GM21367 (cell line): ENCODE data around the gene TVP23A.
"Not testable (repeated sequence)": the region's sequence is repeated elsewhere in the genome, so short reads cannot be mapped to it uniquely, and the experiment has no call there.

Source experiments
- ATAC-seq: cut with Tn5 transposase; IDR thresholded peaks from one replicate; pipeline ENCODE4 v1.9.1; 2021; ENCODE audit not compliant: unreplicated experiment

TVP23A gene

DNA sequence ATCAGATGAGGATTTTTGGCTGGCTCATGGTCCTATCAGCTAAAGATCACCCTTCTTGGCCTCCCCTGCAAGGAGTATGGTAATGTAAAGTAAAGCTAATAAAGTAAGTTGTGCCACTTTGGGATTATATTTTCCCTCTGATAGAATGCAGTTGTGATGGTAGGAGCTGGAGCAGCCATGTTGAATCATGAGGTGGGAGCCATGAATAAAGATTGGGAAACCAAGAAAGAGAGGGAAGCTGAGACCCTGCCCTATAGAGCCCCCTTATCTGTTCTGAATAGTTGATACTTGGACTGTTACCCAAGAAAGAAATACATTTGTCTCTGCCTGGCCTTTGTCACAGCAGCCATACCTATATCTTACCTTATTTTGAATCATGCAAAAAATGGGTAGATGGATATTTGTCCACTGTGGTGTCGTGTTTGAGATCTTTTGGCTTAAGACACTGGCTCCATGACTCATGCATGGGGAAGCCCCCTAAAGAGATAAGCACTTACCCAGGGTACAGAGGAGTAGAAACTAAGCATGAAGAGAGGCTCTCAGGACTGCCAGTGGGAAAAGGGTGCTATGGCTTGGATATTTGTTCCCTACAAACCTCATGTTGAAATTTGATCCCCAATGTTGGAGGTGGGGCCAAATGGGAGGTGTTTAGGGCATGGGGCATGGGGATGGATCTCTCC lies 17.7 kb upstream of the TVP23A start:
- ATAC-seq = no peak

DNA sequence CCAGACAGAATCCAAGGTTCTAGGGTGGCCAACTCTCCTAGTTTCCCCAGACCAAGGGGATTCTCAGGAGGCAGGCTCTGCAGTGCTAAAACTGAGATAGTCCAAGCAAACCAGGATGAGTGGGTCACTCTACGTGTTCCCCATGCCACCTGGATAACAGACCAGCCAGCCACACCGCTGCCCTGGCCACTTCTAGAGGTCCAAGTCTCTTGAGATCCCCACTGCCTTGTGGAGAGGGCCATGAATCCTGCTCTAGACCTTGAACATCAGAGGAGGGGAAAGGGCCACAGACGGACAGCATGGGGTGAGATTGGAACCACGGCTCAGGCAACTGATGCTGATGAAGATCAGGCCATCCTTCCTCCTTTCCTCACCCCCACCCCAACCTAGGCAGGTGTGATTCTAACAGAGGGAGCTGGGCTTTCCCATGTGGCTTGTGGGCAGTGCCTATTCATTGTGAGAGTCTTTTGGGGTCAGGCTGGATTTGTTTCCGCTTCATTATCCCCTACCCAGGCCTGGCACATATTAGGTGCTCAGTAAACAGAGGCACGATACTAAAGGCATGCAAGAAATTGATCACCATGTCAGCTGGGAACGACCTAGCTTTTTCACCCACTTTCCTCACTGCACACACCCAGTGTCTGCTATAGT lies 16.8 kb upstream of the TVP23A start:
- no peak for ATAC-seq

DNA sequence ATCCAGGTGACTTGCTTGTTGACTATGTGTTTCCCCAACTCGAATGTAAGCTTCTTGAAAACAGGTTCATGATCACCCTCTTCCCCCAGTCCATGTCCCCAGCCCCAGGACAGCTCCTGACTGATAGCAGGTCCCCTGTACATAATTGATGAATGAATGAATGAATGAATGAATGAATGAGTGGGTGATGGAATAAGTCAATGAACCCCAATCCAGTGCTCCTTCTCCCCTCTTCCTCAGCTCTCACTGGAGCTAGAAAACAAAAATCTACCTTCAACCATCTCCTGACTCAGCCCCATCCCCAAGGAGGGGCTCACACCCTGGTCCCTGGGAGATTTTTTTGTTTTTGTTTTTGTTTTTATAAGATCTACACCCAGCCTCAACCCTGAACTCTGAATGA lies 16.2 kb upstream of the TVP23A start:
- ATAC-seq = no peak

- no peak for ATAC-seq
Measured at GRCh38 chr16:10834130-10834529, 15.5 kb upstream of the TVP23A start.

DNA sequence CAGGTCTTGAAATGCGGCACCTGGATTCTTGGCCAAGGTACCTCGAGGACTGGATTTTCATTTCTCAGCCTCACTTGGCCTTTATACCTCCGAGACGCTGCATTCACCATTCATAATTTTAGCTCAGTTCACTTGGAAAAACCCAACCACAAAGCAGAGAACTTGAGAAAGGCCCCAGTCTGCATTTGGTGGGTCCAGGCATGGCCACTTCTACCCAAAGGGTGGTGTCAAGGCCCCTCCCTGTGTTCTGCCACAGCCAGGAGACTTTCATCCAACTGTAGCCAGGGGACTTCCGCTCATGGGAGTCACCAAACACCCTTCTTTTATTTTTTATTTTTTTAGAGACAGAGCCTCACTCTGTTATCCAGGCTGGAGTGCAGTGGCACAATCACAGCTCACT lies 14.7 kb upstream of the TVP23A start:
- no peak for ATAC-seq

- no peak for ATAC-seq
Measured at GRCh38 chr16:10831894-10832886, 13.6 kb upstream of the TVP23A start.

DNA sequence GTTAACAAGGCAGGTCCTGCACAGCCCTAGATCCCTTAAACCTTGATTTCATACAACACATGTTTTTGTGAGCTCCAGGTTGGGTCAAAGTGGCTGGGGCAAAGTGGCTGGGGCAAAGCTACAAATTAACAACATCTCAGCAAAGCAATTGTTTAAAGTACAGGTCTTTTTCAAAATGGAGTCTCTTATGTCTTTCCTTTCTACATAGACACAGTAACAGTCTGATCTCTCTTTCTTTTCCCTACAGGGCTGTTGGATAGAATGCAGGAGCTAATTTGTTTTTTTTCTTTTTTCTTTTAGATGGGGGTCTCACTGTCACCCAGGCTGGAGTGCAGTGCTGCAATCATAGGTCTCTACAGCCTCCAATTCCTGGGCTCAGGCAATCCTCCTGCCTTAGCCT lies 11.6 kb upstream of the TVP23A start:
- ATAC-seq = not testable (repeated sequence)

GRCh38 chr16:10829390-10830098 lies 10.9 kb upstream of the TVP23A start:
- ATAC-seq = not testable (repeated sequence)

- ATAC-seq = no peak
Measured at GRCh38 chr16:10828851-10829366, 10.3 kb upstream of the TVP23A start.

- no peak for ATAC-seq
Measured at GRCh38 chr16:10827691-10828341, 9.2 kb upstream of the TVP23A start.

- no peak for ATAC-seq
Measured at GRCh38 chr16:10824111-10824893, 5.7 kb upstream of the TVP23A start.

- ATAC-seq = no peak
Measured at GRCh38 chr16:10822702-10823101, 4.1 kb upstream of the TVP23A start.

DNA sequence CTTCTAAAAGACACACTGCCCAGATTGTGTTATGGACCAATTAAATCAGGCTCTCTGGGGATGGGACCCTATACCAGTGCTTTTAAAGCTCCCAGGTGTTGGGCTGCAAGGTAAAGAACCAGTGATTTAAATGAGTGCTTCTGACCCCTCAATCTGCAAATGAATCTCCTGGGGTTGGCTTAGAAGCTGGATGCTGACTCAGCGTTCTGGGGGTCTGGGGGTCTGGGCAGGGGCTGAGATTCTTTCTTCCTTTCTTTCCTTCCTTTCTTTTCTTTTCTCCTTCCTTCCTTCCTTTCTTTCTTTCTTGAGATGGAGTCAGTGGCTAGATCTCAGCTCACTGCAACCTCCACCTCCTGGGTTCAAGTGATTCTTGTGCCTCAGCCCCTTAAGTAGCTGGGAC lies 2.0 kb upstream of the TVP23A start:
- no peak for ATAC-seq

DNA sequence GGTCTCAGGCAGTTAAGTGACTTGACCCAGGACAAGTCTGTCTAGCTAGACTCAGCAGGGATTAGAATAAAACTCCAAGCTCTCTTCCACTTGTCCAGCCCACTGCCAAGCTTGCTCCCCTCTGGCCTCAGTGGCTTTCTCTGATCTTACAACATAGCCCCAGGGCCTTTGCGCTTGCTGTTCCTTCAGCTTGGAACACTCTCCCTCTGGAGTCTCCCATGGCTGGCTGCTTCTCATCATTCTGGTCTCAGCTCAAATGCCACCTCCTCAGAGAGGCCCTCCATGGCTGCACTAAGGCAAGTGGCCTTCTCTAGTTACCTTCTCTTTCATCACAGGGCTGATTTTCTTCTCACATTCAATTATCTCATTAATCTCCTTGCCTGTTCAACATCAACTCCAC lies 1.1 kb downstream of the TVP23A start:
- no peak for ATAC-seq

- no peak for ATAC-seq
Measured at GRCh38 chr16:10813099-10813455, 5.5 kb downstream of the TVP23A start.

GRCh38 chr16:10812312-10813098 lies 6.1 kb downstream of the TVP23A start:
- no peak for ATAC-seq

GRCh38 chr16:10809706-10810105 lies 8.9 kb downstream of the TVP23A start:
- no peak for ATAC-seq

DNA sequence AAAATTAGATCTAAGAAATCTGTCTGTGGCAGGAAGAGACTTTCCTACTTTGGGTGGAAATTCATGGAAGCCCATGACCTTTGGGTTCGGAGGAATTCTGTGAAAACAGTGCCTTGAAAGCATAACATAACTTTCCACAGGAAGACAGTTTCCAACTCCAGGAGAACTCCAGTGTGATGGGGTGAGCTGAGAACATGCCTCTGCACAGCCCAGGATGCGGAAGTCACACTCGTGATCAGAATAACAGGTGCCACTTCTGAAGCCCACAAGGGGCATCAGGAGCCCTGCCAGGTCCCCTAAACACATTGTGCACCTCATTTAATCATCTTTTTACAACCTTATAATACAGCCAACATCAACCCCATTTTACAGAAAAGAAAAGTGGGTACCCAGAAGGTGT lies 9.7 kb downstream of the TVP23A start:
- no peak for ATAC-seq

- no peak for ATAC-seq
Measured at GRCh38 chr16:10808218-10808617, 10.4 kb downstream of the TVP23A start.
